Measurements from ENCODE around the gene PLOD1. TPM values are rescaled to one million over a fixed set of nuclear protein-coding genes. Genes with fewer than 3 reads are reported as not detected.

Gene PLOD1
- total RNA-seq, 1 donor from 2014 or later, result 242 TPM

GRCh38 chr1:11979851-11980675 lies 45.5 kb downstream of the PLOD1 start, which contains the start of gene MFN2:
TSS of gene MFN2 (plus strand) at chr1:11980444. CDS start at chr1:11989169, 8,725 bp downstream.
- peak; percentile 99 for DNase-seq

DNA sequence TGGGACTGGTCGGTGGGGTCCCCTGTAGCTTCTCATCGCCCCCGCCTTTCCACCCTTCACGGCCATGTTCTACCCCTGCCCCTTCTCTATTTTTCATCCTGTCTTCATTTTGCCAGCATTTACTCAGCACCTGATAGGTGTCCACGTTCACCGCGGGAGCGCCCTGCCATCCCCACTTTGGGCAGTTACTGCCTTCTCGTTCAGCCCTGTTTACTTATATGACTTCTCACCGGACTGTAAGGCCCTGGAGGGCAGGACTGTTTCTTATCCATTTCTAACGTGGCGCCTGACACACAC lies 46.1 kb downstream of the PLOD1 start:
- no peak for DNase-seq

DNA sequence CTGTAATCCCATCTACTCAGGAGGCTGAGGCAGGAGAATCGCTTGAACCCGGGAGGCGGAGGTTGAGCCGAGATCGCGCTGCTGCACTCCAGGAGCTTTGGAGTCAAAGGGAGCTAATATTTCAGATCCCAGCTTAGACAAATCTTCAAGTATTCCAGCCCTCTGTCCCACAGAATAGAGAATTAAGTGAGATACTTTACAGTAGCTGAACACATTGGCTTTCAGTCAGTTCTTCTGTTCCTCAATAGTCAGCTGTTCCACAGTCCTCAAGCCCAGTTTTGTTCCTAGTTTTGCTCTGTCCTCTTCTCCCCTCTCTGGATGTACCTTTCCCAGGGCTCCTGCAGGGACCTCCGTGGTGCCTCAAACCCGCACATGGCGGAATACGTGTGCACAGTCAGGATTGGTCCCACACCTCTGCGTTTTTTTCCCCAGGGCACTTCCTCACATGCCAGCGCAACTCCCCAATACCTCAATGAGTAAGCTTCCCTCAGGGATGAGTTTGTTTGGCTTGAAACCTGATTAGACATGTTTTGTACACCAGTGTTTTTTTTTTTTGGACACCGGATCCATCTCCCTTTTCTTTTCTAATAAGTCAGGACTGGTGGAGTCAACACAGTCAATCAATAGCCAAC lies 47.0 kb downstream of the PLOD1 start:
- DNase-seq, result no peak

GRCh38 chr1:11982010-11982392 lies 47.5 kb downstream of the PLOD1 start:
- DNase-seq, result peak; percentile 75

DNA sequence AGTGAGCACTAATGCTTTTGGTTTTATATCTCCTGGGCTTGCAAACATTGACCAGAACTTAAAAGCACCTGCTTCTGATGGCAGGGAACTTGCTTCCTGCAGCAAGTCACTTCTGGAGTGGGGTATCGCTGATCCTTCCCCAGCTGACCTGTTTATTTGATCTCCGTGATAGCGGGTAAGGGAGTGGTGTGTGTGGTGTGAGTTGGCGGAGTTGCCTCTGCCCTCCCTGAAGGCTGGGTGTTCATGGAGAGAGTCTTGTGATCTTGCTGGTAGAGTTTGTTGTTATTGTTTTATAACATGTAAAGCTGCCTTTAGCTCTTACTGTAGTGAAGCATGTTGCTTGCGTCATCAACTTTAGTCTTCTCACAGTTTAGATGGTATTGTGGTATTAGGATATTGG lies 49.6 kb downstream of the PLOD1 start:
- DNase-seq, result no peak

DNA sequence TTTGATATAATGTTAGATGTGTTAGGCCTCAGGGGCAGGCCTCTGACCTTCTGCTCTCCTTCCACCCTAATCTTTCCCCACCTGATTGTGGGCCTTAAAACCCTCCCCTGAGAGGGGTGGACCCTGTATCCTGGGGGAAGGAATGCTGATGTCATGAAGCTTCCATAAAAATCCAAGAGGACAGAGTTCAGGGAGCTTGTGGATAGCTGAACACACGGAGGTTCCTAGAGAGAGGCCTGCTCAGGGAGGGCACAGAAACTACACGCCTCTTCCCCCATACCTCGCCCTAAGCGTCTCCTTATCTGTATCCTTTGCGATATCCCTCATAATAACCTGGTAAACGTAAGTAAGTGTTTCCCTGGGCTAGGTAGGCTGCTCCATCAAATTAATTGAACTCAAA lies 50.1 kb downstream of the PLOD1 start:
- no peak for DNase-seq

GRCh38 chr1:11985171-11985570 lies 50.7 kb downstream of the PLOD1 start:
- no peak for DNase-seq

DNA sequence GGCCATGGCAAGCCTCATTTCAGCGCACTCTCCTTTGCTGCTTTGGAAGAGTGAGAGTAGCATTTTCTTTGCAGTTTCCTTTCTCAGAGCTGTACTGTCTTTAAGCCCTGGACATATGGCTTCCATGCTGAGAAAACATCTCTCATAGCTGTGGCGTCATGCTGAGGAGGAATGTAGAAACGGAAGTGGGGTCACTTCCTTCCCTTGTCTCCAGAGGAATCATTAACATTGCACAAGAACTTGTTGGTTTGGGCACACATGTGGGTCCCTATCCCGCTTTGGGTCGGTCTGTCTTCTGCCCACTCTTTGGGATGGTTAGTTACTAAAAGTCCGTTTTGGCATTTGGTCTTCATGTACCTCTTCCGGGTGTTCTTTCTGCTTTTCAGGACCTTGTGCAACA lies 51.3 kb downstream of the PLOD1 start:
- DNase-seq, result peak; percentile 70

GRCh38 chr1:11989669-11990068 lies 55.2 kb downstream of the PLOD1 start:
- no peak for DNase-seq

DNA sequence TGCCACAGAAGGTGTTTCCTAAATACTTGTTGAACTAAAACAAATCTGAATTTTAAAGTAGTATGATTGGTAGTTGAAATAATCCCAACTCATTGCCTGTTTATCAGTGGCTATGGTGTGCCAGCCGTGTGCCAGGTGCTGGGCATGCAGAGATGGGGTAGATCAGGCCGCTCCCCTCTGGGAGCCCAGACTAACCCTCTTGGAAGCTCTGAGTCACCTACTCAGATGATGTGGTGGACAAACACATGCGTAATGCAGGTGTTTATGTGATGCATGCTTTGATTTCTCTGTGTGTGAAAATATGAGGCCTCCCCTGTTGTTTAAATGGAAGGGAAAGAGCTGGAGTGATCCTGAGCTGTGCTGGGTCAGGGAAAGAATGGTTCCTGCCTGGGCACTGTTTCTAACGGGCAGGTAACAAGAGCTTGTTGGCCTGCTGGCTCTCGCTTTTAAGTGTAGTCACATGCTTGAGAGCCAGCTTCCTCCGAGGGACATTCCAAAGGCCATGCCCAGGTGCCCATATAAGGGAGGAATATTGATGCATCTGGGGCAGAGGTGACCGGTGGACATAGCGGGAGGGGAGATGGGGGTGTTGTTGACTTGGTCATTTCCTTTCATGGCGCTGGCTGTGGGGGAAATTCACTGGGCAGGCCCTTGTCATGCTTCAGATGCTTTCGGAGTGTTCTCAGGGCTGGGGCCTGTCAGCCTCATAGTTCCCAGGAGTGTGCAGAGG lies 56.0 kb downstream of the PLOD1 start:
- DNase-seq, result peak; percentile 78

GRCh38 chr1:11991969-11992676 lies 57.6 kb downstream of the PLOD1 start:
- DNase-seq, result no peak

DNA sequence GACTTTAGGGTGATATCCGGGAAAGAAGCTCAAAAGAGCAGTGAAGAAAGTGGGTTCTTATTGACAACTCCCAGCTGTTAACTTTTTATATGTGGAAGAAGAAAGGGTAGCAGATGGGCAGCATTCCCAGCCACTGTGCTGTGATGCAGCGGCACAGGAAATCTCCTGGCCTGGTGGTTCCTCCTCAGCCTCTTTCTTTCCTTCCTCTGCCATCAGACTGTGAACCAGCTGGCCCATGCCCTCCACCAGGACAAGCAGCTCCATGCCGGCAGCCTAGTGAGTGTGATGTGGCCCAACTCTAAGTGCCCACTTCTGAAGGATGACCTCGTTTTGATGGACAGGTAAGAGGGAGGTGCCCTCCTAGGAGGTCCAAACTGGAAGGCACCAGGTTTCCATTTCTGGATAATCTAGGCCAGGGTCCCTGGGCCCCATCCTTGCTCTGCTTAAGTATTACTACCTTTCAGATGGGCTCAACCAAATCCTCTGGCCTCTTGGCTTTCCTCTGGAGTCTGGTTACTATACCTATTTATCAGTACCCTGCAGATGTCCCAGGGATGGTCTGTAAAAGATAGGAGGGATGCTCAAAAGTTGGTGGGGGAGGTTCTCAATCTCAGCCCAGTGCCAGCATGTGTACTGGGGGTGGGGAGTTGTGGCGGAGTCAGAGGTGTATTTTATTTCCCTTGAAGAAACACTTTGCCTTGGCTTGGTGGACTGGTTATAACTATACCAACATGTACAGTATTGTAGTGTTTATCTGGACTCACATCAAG lies 62.7 kb downstream of the PLOD1 start:
- DNase-seq, result peak; percentile 59

DNA sequence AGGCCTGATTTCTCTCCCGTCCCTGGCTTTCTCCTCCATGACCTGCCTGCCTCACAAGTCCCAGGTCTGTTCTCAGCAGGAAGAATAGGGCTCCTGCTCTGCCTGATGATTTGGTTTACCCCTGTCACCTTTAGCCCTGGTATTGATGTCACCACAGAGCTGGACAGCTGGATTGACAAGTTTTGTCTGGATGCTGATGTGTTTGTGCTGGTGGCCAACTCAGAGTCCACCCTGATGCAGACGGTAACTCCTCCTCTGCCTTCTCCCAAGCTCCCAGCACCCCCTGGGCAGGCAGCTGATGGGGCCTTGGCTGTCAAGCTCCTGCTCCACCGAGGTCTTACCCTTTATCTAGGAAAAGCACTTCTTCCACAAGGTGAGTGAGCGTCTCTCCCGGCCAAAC lies 64.1 kb downstream of the PLOD1 start:
- no peak for DNase-seq

- no peak for DNase-seq
Observed at GRCh38 chr1:11999236-11999635, 64.7 kb downstream of the PLOD1 start.

DNA sequence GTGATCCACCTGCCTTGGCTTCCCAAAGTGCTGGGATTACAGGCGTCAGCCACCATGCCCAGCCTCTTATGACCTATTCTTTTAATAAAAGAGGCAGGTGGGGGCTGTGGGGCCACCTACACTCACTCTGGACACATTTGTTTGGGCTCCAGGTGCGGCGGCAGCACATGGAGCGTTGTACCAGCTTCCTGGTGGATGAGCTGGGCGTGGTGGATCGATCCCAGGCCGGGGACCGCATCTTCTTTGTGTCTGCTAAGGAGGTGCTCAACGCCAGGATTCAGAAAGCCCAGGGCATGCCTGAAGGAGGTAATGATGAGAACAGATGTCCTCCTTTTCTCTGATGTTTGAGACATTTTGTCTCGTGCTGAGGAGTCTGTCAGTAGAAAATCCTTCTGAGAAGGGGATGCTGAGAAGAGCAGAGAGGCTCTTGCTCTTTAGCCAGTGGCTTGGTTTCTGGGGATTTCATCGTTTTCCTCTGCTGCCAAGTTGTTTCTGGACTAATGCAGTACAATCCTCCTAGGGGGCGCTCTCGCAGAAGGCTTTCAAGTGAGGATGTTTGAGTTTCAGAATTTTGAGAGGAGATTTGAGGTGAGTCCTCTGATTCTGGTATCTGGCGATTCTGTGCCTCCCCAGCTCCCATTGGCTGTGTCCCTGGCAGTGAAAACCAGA lies 66.9 kb downstream of the PLOD1 start:
- peak; percentile 59 for DNase-seq

DNA sequence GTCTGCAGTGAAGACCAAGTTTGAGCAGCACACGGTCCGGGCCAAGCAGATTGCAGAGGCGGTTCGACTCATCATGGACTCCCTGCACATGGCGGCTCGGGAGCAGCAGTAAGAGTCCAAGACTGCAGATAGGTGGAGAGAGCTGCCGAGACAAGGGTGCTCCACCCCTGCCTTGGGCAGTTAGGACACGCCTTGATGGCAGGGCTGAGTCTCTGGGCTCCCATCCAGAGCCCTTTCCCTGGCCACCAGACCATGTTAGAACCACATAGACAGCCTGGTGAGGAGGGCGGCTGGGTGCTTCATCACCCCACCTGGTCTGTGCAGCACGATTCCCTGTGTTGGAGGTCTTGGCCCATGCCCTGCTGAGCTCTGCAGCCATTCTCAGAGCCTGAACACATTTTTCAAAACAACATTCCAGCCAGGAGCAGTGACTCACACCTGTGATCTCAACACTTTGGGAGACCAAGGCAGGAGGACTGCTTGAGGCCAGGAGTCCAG lies 67.5 kb downstream of the PLOD1 start:
- no peak for DNase-seq

- no peak for DNase-seq
Observed at GRCh38 chr1:12003762-12004161, 69.2 kb downstream of the PLOD1 start.

DNA sequence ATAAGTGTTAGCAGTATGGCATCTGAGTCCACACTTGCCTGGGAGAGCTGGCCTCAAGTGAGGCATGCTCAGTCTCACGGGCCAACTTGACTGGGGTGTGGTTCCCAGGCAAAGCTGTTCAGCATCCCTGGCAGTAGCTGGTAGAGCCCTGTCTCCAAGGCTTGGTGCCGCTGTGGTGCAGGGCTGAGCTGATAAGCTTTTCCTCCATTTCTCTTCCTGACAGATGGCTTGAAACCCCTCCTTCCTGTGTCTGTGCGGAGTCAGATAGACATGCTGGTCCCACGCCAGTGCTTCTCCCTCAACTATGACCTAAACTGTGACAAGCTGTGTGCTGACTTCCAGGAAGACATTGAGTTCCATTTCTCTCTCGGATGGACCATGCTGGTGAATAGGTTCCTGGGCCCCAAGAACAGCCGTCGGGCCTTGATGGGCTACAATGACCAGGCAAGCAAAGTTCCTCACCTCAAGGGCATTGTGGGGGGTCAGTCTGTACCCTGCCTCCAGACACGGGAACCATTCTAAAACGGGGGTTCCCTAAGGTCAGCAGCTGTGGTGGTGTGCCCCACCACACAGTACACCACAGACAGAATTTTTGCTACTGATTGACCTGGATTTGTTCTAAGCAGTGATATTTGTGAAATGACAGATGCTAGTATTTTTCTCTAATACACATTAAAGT lies 71.1 kb downstream of the PLOD1 start:
- no peak for DNase-seq

- no peak for DNase-seq
Observed at GRCh38 chr1:12006167-12006921, 71.8 kb downstream of the PLOD1 start.

DNA sequence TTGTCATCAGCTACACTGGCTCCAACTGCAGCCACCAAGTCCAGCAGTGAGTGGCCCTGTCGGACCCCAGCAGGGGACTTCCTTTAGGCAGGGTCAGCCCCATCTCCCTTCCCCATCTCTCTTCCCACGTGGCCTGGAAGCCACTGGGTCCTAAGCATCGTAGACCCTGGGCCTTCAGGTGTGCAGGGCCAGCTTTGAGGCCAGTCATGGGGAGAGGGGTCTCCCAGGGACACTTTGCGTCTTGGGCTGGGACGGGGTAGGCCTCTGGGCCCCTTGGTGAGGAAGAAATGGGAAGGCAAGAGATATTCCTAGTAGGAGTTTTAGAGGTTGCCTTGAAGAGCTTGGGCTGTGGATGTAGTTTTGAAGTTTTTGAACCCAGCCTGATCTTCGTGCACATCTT lies 72.7 kb downstream of the PLOD1 start:
- DNase-seq, result no peak
